OCI-LY1 (cell line): Measurements from ENCODE around the gene SPSB3.

ENCODE experiments used
- H2AFZ ChIP-seq: fragments of 200-600 bp; sonication (generic), shearing (Covaris generic); 2 replicates; pipeline ENCODE4 v1.6.0; 2014; ENCODE audit warnings: antibody characterized with exemption, mild to moderate bottlenecking, low read length
- H3F3A ChIP-seq: fragments of 200-600 bp; sonication (generic), shearing (Covaris generic); 2 replicates; pipeline ENCODE4 v1.6.0; 2014; ENCODE audit warnings: mild to moderate bottlenecking, antibody characterized with exemption, low read length, moderate library complexity; ENCODE audit not compliant: insufficient read depth
- H3K27ac ChIP-seq: fragments of 200-600 bp; sonication (generic); 2 replicates; pipeline ENCODE4 v1.5.1; 2014; ENCODE audit warnings: low read length, mixed run types, mild to moderate bottlenecking, low read depth; ENCODE audit not compliant: poor library complexity, severe bottlenecking
- H3K27me3 ChIP-seq: fragments of 200-600 bp; sonication (generic); 2 replicates; pipeline ENCODE4 v1.6.0; 2014; ENCODE audit warnings: antibody characterized with exemption, mild to moderate bottlenecking, low read length, moderate library complexity; ENCODE audit not compliant: insufficient read depth
- H3K36me3 ChIP-seq: fragments of 200-600 bp; sonication (generic); 2 replicates; pipeline ENCODE4 v1.6.1; 2014; ENCODE audit warnings: mild to moderate bottlenecking, antibody characterized with exemption, low read length, moderate library complexity, mixed read lengths; ENCODE audit not compliant: insufficient read depth
- H3K4me1 ChIP-seq: fragments of 200-600 bp; sonication (generic); 2 replicates; pipeline ENCODE4 v1.5.1; 2014; ENCODE audit warnings: mild to moderate bottlenecking, low read length, moderate library complexity; ENCODE audit not compliant: insufficient read depth, severe bottlenecking
- H3K4me2 ChIP-seq: fragments of 200-600 bp; sonication (generic), shearing (Covaris generic); 2 replicates; pipeline ENCODE4 v1.6.1; 2014; ENCODE audit warnings: low read length
- H3K4me3 ChIP-seq: fragments of 200-600 bp; sonication (generic); 2 replicates; pipeline ENCODE4 v1.5.1; 2014; ENCODE audit warnings: low read length, low read depth, mild to moderate bottlenecking, mixed read lengths; ENCODE audit not compliant: poor library complexity, severe bottlenecking
- H3K79me2 ChIP-seq: fragments of 200-600 bp; shearing (Covaris generic); 2 replicates; pipeline ENCODE4 v1.6.1; 2016; ENCODE audit warnings: mixed run types, low read length, mixed read lengths; ENCODE audit not compliant: insufficient read depth
- H3K9ac ChIP-seq: fragments of 200-600 bp; sonication (generic), shearing (Covaris generic); 2 replicates; pipeline ENCODE4 v1.6.1; 2014; ENCODE audit warnings: mild to moderate bottlenecking, low read length, mixed read lengths
- H3K9me2 ChIP-seq: fragments of 200-600 bp; sonication (generic), shearing (Covaris generic); 2 replicates; pipeline ENCODE4 v1.6.1; 2014; ENCODE audit warnings: low read depth, mild to moderate bottlenecking, low read length, mixed read lengths
- H3K9me3 ChIP-seq: fragments of 200-600 bp; shearing (Covaris generic); 2 replicates; pipeline ENCODE4 v1.6.1; 2014; ENCODE audit warnings: low read length, mixed read lengths
- H4K20me1 ChIP-seq: fragments of 200-600 bp; sonication (generic), shearing (Covaris generic); 2 replicates; pipeline ENCODE4 v1.6.0; 2016; ENCODE audit warnings: mild to moderate bottlenecking, low read length; ENCODE audit not compliant: insufficient read depth
- CTCF ChIP-seq: fragments of 200-600 bp; sonication (generic), shearing (Covaris generic); IDR thresholded peaks from 2 replicates; pipeline ENCODE4 v1.5.1; 2017; ENCODE audit warnings: mild to moderate bottlenecking, antibody characterized with exemption, low read length, moderate library complexity, mixed read lengths
- EZH2 ChIP-seq: fragments of 200-600 bp; sonication (generic), shearing (Covaris generic); IDR thresholded peaks from 2 replicates; pipeline ENCODE4 v1.8.0; 2017; ENCODE audit warnings: borderline replicate concordance, mixed run types, mild to moderate bottlenecking, antibody characterized with exemption, low read length, moderate library complexity, mixed read lengths

Gene SPSB3

DNA sequence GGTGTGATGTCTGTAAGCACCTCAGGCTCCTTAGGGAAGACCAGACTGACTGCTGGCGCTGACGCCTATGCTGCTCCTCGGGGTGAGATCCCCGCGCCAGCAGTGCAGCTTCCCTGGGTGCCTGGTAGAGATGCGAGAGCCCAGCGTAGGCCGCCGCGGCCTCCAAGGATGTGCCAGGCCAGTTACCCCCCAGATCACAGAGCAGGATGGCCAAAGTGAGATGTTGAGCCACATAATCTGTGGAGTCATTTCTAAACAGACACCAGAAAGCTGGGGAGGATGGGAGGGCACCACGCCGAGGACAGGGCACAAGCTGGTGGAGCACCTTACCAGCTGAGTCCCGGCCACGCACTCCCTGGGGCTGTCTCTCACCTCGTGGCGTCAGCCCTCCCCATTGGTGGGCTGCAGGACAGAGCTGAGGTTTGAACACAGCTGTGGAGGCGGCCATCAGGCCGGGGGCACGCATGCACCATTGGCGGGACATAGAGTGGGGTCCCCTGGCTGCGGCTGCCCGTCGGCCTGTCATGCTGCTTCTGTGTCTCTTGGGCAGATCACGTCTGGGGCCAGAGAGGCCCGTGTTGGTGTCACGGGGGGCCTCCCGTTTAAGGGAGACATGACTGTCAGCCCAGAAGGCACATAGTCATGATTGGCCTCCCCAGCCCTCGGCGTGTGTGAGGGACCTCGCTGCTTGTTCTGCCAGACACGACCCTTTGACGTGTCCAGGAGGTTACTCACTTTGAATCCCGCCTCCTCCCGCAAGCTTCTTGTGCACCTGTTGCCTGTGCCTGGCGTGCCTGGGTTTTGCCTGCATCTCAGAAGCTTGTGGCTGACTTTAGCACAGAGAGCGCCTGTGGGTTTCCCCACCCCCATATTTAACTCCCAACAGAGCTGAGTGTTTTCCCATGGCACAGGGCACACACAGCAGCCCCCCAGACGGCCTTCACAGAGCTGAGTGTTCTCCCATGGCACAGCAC lies 54.4 kb downstream of the SPSB3 start:
- H2AFZ ChIP-seq, result no peak overlapping the region
- H4K20me1 ChIP-seq, result no peaks in the 10 kb centered on the region
- H3F3A ChIP-seq, result no peaks in the 10 kb centered on the region
- peaks cover 73% of the 10 kb centered on the region for H3K36me3 ChIP-seq
- TF ChIP-seq EZH2 (no peak), CTCF (no peak)
- no peak overlapping the region for H3K4me3 ChIP-seq
- H3K79me2 ChIP-seq, result peaks cover 4% of the 10 kb centered on the region; the same call in 1 of the 2 replicates
- H3K9me3 ChIP-seq, result no peaks in the 10 kb centered on the region
- peaks cover 9% of the 10 kb centered on the region for H3K4me1 ChIP-seq
- H3K27ac ChIP-seq, result no peak overlapping the region
- H3K9ac ChIP-seq, result no peak overlapping the region
- H3K4me2 ChIP-seq, result no peak overlapping the region
- no peaks in the 10 kb centered on the region for H3K27me3 ChIP-seq
- H3K9me2 ChIP-seq, result no peaks in the 10 kb centered on the region
